Panc1 (cell line): Measurements from ENCODE around the gene TSSK1B. TPM values are rescaled to one million over a fixed set of nuclear protein-coding genes. Genes with fewer than 3 reads are reported as not detected.

Source experiments
- ATAC-seq: fragments of 200-7000 bp; cut with Tn5 transposase; 2 replicates; pipeline ENCODE4 v1.9.1; 2020; ENCODE audit warnings: mild to moderate bottlenecking, moderate library complexity
- BruUV-seq: library from RNA; stranded (reverse); fragments of 400-500 nt; replicated peaks from 2 replicates; lab custom pipeline; 2021; lab: Mats Ljungman, UMichigan
- CTCF ChIA-PET: fragments of 300-600 bp; sonication (Branson Sonifier 250); formaldehyde crosslinking; loops from one replicate; lab custom pipeline; 2022; ENCODE audit warnings: antibody characterized with exemption; lab: Charles Lee
- POLR2A ChIA-PET: fragments of 300-600 bp; sonication (Branson Sonifier 250); formaldehyde crosslinking; loops from one replicate; lab custom pipeline; 2022; ENCODE audit warnings: antibody characterized with exemption; lab: Charles Lee
- DNase-seq: peaks from one replicate; pipeline ENCODE4 v3.0.0-alpha.2; 2010; ENCODE audit warnings: low read depth, low spot score
- H3K27ac ChIP-seq: 2 replicates; pipeline ENCODE4 v1.5.1; 2011; ENCODE audit warnings: mild to moderate bottlenecking, low read length, inconsistent platforms
- H3K27me3 ChIP-seq: fragments of 200-500 bp; sonication (Bioruptor generic); 2 replicates; pipeline ENCODE4 v1.6.0; 2014; ENCODE audit warnings: low read length, inconsistent platforms; ENCODE audit not compliant: control insufficient read depth, insufficient read depth
- H3K36me3 ChIP-seq: fragments of 200-500 bp; sonication (Bioruptor generic); 2 replicates; pipeline ENCODE4 v1.5.1; 2014; ENCODE audit warnings: inconsistent platforms, mild to moderate bottlenecking, low read length, moderate library complexity; ENCODE audit not compliant: control insufficient read depth, insufficient read depth
- H3K4me1 ChIP-seq: 2 replicates; pipeline ENCODE4 v1.5.1; 2011; ENCODE audit warnings: inconsistent platforms, mild to moderate bottlenecking, low read length, moderate library complexity; ENCODE audit not compliant: control insufficient read depth, insufficient read depth
- H3K4me3 ChIP-seq, 2 experiments: 2 replicates each; pipeline ENCODE4 v1.5.1; 2011 to 2012; ENCODE audit warnings: low read depth in 2 of 2, low read length in 2 of 2, mild to moderate bottlenecking in 2 of 2, inconsistent platforms in 1 of 2, moderate library complexity in 1 of 2
- H3K9me3 ChIP-seq: fragments of 200-500 bp; sonication (Bioruptor generic); 2 replicates; pipeline ENCODE4 v1.5.1; 2014; ENCODE audit warnings: low read depth, mild to moderate bottlenecking, inconsistent platforms, low read length, moderate library complexity; ENCODE audit not compliant: control insufficient read depth, insufficient read depth
- POLR2AphosphoS5 ChIP-seq: IDR thresholded peaks from 2 replicates; pipeline ENCODE4 v1.6.1; 2012; ENCODE audit warnings: mild to moderate bottlenecking, low read depth, low read length, moderate library complexity
- SIN3A ChIP-seq: IDR thresholded peaks from 2 replicates; pipeline ENCODE4 v1.6.1; 2012; ENCODE audit warnings: low read depth, mild to moderate bottlenecking, low read length, moderate library complexity, borderline replicate concordance; ENCODE audit not compliant: insufficient read depth
- TCF7L2 ChIP-seq: IDR thresholded peaks from 2 replicates; pipeline ENCODE4 v1.6.1; 2011; ENCODE audit warnings: mild to moderate bottlenecking, low read depth, low read length, inconsistent platforms
- in situ Hi-C: cut with HindIII; loops from 2 replicates; pipeline ENCODE4 v1.10.0; 2016; ENCODE audit warnings: low sequenced_read_pairs, low pct_unique_long_range_greater_than_20kb
- intact Hi-C: fragments of 100-400 bp; cut with micrococcal nuclease; formaldehyde crosslinking; loops from one replicate; pipeline ENCODE4 v1.10.0; 2022; ENCODE audit not compliant: unreplicated experiment
- total RNA-seq: library from RNA; stranded (reverse); gene quantifications from one replicate; pipeline ENCODE4 v1.2.1, GENCODE V29; 2021; ENCODE audit not compliant: unreplicated experiment
- TF ChIP-seq, protein P1 (sequence below): fragments of 450-650 bp; IDR thresholded peaks from 2 replicates; pipeline ENCODE4 v1.5.1; 2017; ENCODE audit warnings: mild to moderate bottlenecking
- TF ChIP-seq, protein P2 (sequence below), 2 experiments: IDR thresholded peaks; 2 replicates each; pipeline ENCODE4 v1.6.1; 2011 to 2012; ENCODE audit warnings: low read depth in 2 of 2, control low read depth in 1 of 2, low read length in 1 of 2, mild to moderate bottlenecking in 1 of 2, moderate library complexity in 1 of 2; ENCODE audit not compliant: insufficient read depth in 1 of 2

Gene TSSK1B
- total RNA-seq, 1 experiment from 2014 or later: not detected

DNA sequence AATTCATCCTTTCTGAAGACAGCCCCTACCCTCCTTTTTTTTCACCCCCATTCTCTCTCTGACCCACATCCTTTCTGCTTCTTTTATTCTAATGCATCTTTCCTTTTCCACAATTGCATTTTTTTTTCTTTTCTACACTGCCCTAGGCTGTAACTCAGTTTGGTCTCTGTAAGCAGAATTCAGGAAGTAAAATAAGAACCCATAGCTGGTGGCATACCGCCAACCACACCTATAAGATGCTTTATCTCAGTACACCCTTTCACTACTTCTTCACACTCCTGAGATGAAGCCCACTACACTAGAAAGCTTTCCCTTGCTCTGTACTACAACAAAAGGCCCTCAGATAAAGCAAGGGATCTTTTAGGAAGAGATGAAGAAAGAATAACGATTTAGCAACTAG, 16.1 kb upstream of the TSSK1B start:
- no peaks in the 10 kb centered on the region for H3K4me1 ChIP-seq
- DNase-seq (no peak), ATAC-seq (no peak)
- H3K4me3 ChIP-seq: no peak overlapping the region
- no peaks in the 10 kb centered on the region for H3K9me3 ChIP-seq
- POLR2A ChIA-PET: no interaction called here
- H3K27ac ChIP-seq: no peak overlapping the region
- peaks cover 9% of the 10 kb centered on the region for H3K27me3 ChIP-seq
- TF ChIP-seq SIN3A: no peak
- TF ChIP-seq, protein P1, sequence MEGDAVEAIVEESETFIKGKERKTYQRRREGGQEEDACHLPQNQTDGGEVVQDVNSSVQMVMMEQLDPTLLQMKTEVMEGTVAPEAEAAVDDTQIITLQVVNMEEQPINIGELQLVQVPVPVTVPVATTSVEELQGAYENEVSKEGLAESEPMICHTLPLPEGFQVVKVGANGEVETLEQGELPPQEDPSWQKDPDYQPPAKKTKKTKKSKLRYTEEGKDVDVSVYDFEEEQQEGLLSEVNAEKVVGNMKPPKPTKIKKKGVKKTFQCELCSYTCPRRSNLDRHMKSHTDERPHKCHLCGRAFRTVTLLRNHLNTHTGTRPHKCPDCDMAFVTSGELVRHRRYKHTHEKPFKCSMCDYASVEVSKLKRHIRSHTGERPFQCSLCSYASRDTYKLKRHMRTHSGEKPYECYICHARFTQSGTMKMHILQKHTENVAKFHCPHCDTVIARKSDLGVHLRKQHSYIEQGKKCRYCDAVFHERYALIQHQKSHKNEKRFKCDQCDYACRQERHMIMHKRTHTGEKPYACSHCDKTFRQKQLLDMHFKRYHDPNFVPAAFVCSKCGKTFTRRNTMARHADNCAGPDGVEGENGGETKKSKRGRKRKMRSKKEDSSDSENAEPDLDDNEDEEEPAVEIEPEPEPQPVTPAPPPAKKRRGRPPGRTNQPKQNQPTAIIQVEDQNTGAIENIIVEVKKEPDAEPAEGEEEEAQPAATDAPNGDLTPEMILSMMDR: no peak
- no peak for TF ChIP-seq TCF7L2
- TF ChIP-seq, protein P2, sequence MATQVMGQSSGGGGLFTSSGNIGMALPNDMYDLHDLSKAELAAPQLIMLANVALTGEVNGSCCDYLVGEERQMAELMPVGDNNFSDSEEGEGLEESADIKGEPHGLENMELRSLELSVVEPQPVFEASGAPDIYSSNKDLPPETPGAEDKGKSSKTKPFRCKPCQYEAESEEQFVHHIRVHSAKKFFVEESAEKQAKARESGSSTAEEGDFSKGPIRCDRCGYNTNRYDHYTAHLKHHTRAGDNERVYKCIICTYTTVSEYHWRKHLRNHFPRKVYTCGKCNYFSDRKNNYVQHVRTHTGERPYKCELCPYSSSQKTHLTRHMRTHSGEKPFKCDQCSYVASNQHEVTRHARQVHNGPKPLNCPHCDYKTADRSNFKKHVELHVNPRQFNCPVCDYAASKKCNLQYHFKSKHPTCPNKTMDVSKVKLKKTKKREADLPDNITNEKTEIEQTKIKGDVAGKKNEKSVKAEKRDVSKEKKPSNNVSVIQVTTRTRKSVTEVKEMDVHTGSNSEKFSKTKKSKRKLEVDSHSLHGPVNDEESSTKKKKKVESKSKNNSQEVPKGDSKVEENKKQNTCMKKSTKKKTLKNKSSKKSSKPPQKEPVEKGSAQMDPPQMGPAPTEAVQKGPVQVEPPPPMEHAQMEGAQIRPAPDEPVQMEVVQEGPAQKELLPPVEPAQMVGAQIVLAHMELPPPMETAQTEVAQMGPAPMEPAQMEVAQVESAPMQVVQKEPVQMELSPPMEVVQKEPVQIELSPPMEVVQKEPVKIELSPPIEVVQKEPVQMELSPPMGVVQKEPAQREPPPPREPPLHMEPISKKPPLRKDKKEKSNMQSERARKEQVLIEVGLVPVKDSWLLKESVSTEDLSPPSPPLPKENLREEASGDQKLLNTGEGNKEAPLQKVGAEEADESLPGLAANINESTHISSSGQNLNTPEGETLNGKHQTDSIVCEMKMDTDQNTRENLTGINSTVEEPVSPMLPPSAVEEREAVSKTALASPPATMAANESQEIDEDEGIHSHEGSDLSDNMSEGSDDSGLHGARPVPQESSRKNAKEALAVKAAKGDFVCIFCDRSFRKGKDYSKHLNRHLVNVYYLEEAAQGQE (IDR thresholded peaks at IDR 0.05; ENCODE audit: insufficient read depth in 1 of 2, low read depth in 2 of 2, low read length in 1 of 2): no peak
- BruUV-seq: no TSS peak
- CTCF ChIA-PET: no interaction called here
- in situ Hi-C loops (no loop called here), intact Hi-C loops (no loop called here)
- H3K36me3 ChIP-seq: no peaks in the 10 kb centered on the region

GRCh38 chr5:113450462-113450861, 15.7 kb upstream of the TSSK1B start:
- no peak overlapping the region for H3K4me3 ChIP-seq
- POLR2A ChIA-PET: no interaction called here
- no peaks in the 10 kb centered on the region for H3K4me1 ChIP-seq
- ATAC-seq (no peak), DNase-seq (no peak)
- in situ Hi-C loops: no loop called here
- CTCF ChIA-PET: interaction anchor here (0.6 kb wide), 1 partner anchor 316 kb away, joined by 6 read pairs; no protein-coding TSS in a partner anchor
- intact Hi-C loops: no loop called here
- no peak for TF ChIP-seq SIN3A
- TF ChIP-seq TCF7L2: no peak
- TF ChIP-seq, protein P1: no peak
- TF ChIP-seq, protein P2 (IDR thresholded peaks at IDR 0.05; ENCODE audit: insufficient read depth in 1 of 2, low read depth in 2 of 2, low read length in 1 of 2): no peak
- no peak for TF ChIP-seq POLR2AphosphoS5
- no peaks in the 10 kb centered on the region for H3K9me3 ChIP-seq
- BruUV-seq: no TSS peak
- H3K36me3 ChIP-seq: no peaks in the 10 kb centered on the region
- H3K27ac ChIP-seq: no peak overlapping the region
- peaks cover 9% of the 10 kb centered on the region for H3K27me3 ChIP-seq
